Trophoblast cell (in vitro differentiated cells and primary cell): Measurements from ENCODE around the gene FHOD1.

ENCODE experiments used
- DNase-seq, 2 donors: peaks; one replicate each; pipeline ENCODE4 v3.0.0-alpha.2; 2016
- H2AFZ ChIP-seq: 2 replicates; pipeline ENCODE4 v1.6.1; 2013; ENCODE audit warnings: low read length, moderate library complexity, mild to moderate bottlenecking; ENCODE audit not compliant: insufficient read depth, poor library complexity
- H2AK5ac ChIP-seq: 2 replicates; pipeline ENCODE4 v1.6.1; 2013; ENCODE audit warnings: mild to moderate bottlenecking, low read length
- H2BK120ac ChIP-seq: 2 replicates; pipeline ENCODE4 v1.6.1; 2013; ENCODE audit warnings: low read length, mild to moderate bottlenecking, moderate library complexity; ENCODE audit not compliant: insufficient read depth, poor library complexity
- H2BK12ac ChIP-seq: 2 replicates; pipeline ENCODE4 v1.6.1; 2013; ENCODE audit warnings: mild to moderate bottlenecking, low read length, moderate library complexity
- H2BK5ac ChIP-seq: 2 replicates; pipeline ENCODE4 v1.6.1; 2013; ENCODE audit warnings: low read length, low read depth, moderate library complexity, mild to moderate bottlenecking; ENCODE audit not compliant: poor library complexity
- H3K14ac ChIP-seq: 2 replicates; pipeline ENCODE4 v1.6.1; 2013; ENCODE audit warnings: mild to moderate bottlenecking, low read length
- H3K18ac ChIP-seq: 2 replicates; pipeline ENCODE4 v1.6.1; 2013; ENCODE audit warnings: mild to moderate bottlenecking, low read length
- H3K23ac ChIP-seq: 2 replicates; pipeline ENCODE4 v1.6.1; 2013; ENCODE audit warnings: low read length
- H3K27ac ChIP-seq: 2 replicates; pipeline ENCODE4 v1.5.1; 2013; ENCODE audit warnings: low read depth, mild to moderate bottlenecking, inconsistent platforms, low read length, moderate library complexity
- H3K27me3 ChIP-seq: 2 replicates; pipeline ENCODE4 v1.6.1; 2013; ENCODE audit warnings: inconsistent platforms, mild to moderate bottlenecking, low read length, moderate library complexity; ENCODE audit not compliant: insufficient read depth
- H3K36me3 ChIP-seq, 2 experiments: 1 replicate in 1 of 2; 2 replicates in 1 of 2; pipeline ENCODE4 v1.6.1; 2013; ENCODE audit warnings: low read length in 2 of 2, mild to moderate bottlenecking in 2 of 2, moderate library complexity in 1 of 2; ENCODE audit not compliant: insufficient read depth in 2 of 2, control insufficient read depth in 1 of 2
- H3K4ac ChIP-seq: 2 replicates; pipeline ENCODE4 v1.6.1; 2013; ENCODE audit warnings: low read depth, mild to moderate bottlenecking, low read length, moderate library complexity
- H3K4me1 ChIP-seq, 2 experiments: 1 replicate in 1 of 2; 2 replicates in 1 of 2; pipeline ENCODE4 v1.6.1; 2013; ENCODE audit warnings: low read length in 2 of 2, mild to moderate bottlenecking in 2 of 2, moderate library complexity in 1 of 2; ENCODE audit not compliant: insufficient read depth in 2 of 2, control insufficient read depth in 1 of 2
- H3K4me2 ChIP-seq: 2 replicates; pipeline ENCODE4 v1.6.1; 2013; ENCODE audit warnings: inconsistent platforms, mild to moderate bottlenecking, low read length, moderate library complexity
- H3K4me3 ChIP-seq: 2 replicates; pipeline ENCODE4 v1.5.1; 2013; ENCODE audit warnings: mild to moderate bottlenecking, low read depth, low read length, inconsistent platforms
- H3K79me1 ChIP-seq: one replicate; pipeline ENCODE4 v1.6.1; 2013; ENCODE audit warnings: low read length
- H3K79me2 ChIP-seq: 2 replicates; pipeline ENCODE4 v1.6.1; 2013; ENCODE audit warnings: low read length, mild to moderate bottlenecking; ENCODE audit not compliant: control insufficient read depth, insufficient read depth, poor library complexity
- H3K9ac ChIP-seq: 2 replicates; pipeline ENCODE4 v1.6.1; 2013; ENCODE audit warnings: mild to moderate bottlenecking, low read length
- H3K9me3 ChIP-seq: 2 replicates; pipeline ENCODE4 v1.6.1; 2013; ENCODE audit warnings: low read depth, mild to moderate bottlenecking, control low read depth, inconsistent platforms, low read length; ENCODE audit not compliant: insufficient read depth
- H4K12ac ChIP-seq: 2 replicates; pipeline ENCODE4 v1.6.1; 2013; ENCODE audit warnings: low read depth, mild to moderate bottlenecking, low read length, moderate library complexity
- H4K8ac ChIP-seq: 2 replicates; pipeline ENCODE4 v1.6.1; 2013; ENCODE audit warnings: low read depth, mild to moderate bottlenecking, low read length, moderate library complexity
- H4K91ac ChIP-seq: one replicate; pipeline ENCODE4 v1.6.1; 2013; ENCODE audit warnings: low read depth, mild to moderate bottlenecking, low read length, moderate library complexity
- WGBS: extraction: QIAGEN DNeasy Blood & Tissue Kit; methylation state at CpG from one replicate; pipeline ENCODE4 v1.1.7; 2013; ENCODE audit warnings: missing lambda C conversion rate; ENCODE audit not compliant: insufficient read length, insufficient coverage; ENCODE audit errors: extremely low coverage; 5-methylcytosine and 5-hydroxymethylcytosine counted together

Gene FHOD1

GRCh38 chr16:67209565-67209964, 37.7 kb downstream of the FHOD1 start:
- Histone ChIP-seq H3K4ac (no peak overlapping the region), H3K79me1 (peaks cover 15% of the 10 kb centered on the region), H3K9ac (no peak overlapping the region), H4K12ac (no peak overlapping the region), H3K36me3 (no peaks in the 10 kb centered on the region), H3K4me2 (no peak overlapping the region), H3K27me3 (no peaks in the 10 kb centered on the region), H2BK120ac (no peak overlapping the region), H3K4me1 (peaks cover 30 to 35% of the 10 kb centered on the region in 2 experiments), H2BK5ac (no peak overlapping the region), H3K79me2 (peaks cover 2% of the 10 kb centered on the region), H3K23ac (no peak overlapping the region), H4K91ac (no peak overlapping the region), H3K4me3 (no peak overlapping the region), H3K9me3 (peaks cover 2% of the 10 kb centered on the region), H3K14ac (no peak overlapping the region), H2AFZ (no peak overlapping the region), H3K18ac (no peak overlapping the region), H4K8ac (no peak overlapping the region), H2BK12ac (no peak overlapping the region), H2AK5ac (peak overlapping the region; percentile 22), H3K27ac (no peak overlapping the region)
- WGBS: no CpG with 5 or more reads among the region's 8 CpGs
- no peak for DNase-seq

DNA sequence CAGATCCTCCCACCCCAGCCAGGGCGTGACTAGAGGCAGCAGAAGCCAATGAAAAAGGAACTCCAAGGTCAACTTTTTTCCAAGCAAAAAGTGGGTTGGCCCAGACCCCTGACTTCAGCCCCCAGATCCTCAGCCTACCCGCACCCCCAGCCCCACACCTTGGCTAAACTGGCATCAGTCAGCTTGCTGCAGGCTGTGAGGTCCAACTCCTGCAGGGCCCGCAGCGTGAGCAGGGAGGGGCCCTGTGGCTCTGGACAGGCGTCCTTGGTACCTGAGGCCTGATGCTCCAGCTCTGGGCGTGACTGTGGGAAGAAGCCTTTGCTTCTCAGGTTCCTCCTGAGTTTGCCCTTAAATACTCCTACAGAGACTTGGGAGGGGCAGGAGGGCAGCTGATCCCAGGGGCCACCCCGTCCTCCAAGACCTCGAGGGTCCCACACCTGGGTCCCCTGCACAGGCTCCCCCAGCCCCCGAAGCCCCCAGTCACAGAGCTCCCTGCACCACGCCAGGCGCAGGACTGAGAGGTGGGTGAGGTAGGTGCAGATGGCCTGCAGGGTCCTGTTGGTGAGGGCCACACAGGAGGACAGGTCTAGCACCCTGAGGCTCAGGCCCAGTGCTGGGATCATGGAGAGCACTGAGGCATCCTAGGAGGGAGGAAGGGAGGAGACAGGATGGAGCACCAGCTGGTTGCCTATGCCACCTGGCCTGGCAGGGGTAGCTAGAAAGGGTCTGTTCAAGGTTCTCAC, 39.0 kb downstream of the FHOD1 start:
- Histone ChIP-seq H3K36me3 (peaks cover 9 to 10% of the 10 kb centered on the region in 2 experiments), H3K9ac (no peak overlapping the region), H3K4me2 (no peak overlapping the region), H3K4ac (no peak overlapping the region), H2AK5ac (no peak overlapping the region), H3K27me3 (no peaks in the 10 kb centered on the region), H3K79me1 (peaks cover 13% of the 10 kb centered on the region), H3K4me3 (no peak overlapping the region), H3K4me1 (peaks cover 26 to 31% of the 10 kb centered on the region in 2 experiments), H4K12ac (no peak overlapping the region), H3K14ac (no peak overlapping the region), H2BK120ac (no peak overlapping the region), H2BK5ac (no peak overlapping the region), H4K8ac (no peak overlapping the region), H3K18ac (no peak overlapping the region), H3K23ac (no peak overlapping the region), H2AFZ (no peak overlapping the region), H4K91ac (no peak overlapping the region), H3K9me3 (peaks cover 5% of the 10 kb centered on the region), H2BK12ac (peak overlapping the region; percentile 10), H3K27ac (no peak overlapping the region), H3K79me2 (peaks cover 2% of the 10 kb centered on the region)
- no CpG with 5 or more reads among the region's 11 CpGs for WGBS
- peak in 1 of 2 donors; percentile 80 for DNase-seq

GRCh38 chr16:67207249-67208091, 39.8 kb downstream of the FHOD1 start:
- H2BK5ac ChIP-seq: no peak overlapping the region
- WGBS: no CpG with 5 or more reads among the region's 21 CpGs
- no peak overlapping the region for H2BK12ac ChIP-seq
- H3K9me3 ChIP-seq: peaks cover 5% of the 10 kb centered on the region
- no peak overlapping the region for H3K23ac ChIP-seq
- no peak overlapping the region for H2AFZ ChIP-seq
- H4K12ac ChIP-seq: no peak overlapping the region
- H3K4ac ChIP-seq: no peak overlapping the region
- peak; percentile 98 for DNase-seq
- H3K4me3 ChIP-seq: no peak overlapping the region
- H4K8ac ChIP-seq: no peak overlapping the region
- H3K27me3 ChIP-seq: no peaks in the 10 kb centered on the region
- H3K9ac ChIP-seq: no peak overlapping the region
- H2BK120ac ChIP-seq: peak overlapping the region; percentile 23
- peak overlapping the region; percentile 0 for H3K27ac ChIP-seq
- no peaks in the 10 kb centered on the region for H3K79me2 ChIP-seq
- no peak overlapping the region for H2AK5ac ChIP-seq
- peaks cover 9% of the 10 kb centered on the region for H3K79me1 ChIP-seq
- peak overlapping the region; percentile 0 for H3K14ac ChIP-seq
- H3K36me3 ChIP-seq: peaks cover 16 to 17% of the 10 kb centered on the region in 2 experiments
- H3K4me1 ChIP-seq: peaks cover 22 to 26% of the 10 kb centered on the region in 2 experiments
- no peak overlapping the region for H3K18ac ChIP-seq
- peak overlapping the region; percentile 33 for H4K91ac ChIP-seq
- H3K4me2 ChIP-seq: no peak overlapping the region

DNA sequence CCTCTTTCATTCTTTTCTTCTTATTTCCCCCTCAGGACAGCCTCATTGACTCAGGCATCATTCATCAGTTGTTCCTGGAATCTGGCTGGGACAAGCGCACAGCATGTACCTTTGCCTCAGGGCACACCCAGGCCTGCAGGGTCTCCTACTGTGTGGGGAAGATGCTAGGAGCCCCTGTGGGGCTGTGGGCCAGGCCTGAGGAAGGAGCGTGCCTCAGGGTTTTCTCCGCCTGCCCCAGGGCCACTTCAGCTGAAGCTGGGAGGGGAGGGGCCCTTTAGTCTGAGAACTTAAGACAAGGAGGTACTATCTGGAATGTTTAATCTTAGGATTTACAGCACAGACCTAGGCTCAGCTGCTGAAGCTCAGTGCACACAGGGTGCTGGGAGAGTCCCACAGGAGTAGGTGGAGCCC, 40.4 kb downstream of the FHOD1 start:
- Histone ChIP-seq H3K4me1 (peaks cover 22 to 26% of the 10 kb centered on the region in 2 experiments), H2AK5ac (no peak overlapping the region), H3K18ac (no peak overlapping the region), H3K4me3 (no peak overlapping the region), H3K23ac (no peak overlapping the region), H3K4ac (no peak overlapping the region), H3K79me2 (no peaks in the 10 kb centered on the region), H2AFZ (no peak overlapping the region), H3K36me3 (peaks cover 23 to 24% of the 10 kb centered on the region in 2 experiments), H3K27ac (no peak overlapping the region), H3K79me1 (peaks cover 9% of the 10 kb centered on the region), H4K12ac (no peak overlapping the region), H2BK120ac (peak overlapping the region; percentile 23), H4K8ac (no peak overlapping the region), H2BK5ac (no peak overlapping the region), H4K91ac (peak overlapping the region; percentile 33), H2BK12ac (no peak overlapping the region), H3K9me3 (peaks cover 5% of the 10 kb centered on the region), H3K9ac (no peak overlapping the region), H3K27me3 (no peaks in the 10 kb centered on the region), H3K4me2 (no peak overlapping the region), H3K14ac (no peak overlapping the region)
- peak; percentile 99 to 100 for DNase-seq
- no CpG with 5 or more reads among the region's 3 CpGs for WGBS
